Natural killer cell (primary cell): ENCODE data around the gene PCDH9. TPM values are rescaled to one million over a fixed set of nuclear protein-coding genes. Genes with fewer than 3 reads are reported as not detected.

Source experiments
- ATAC-seq, 3 donors: fragments of 150-1000 bp in 2 of 3; fragments of 200-7000 bp in 1 of 3; cut with Tn5 transposase; 1 replicate in 1 of 3; 2 replicates in 2 of 3; pipeline ENCODE4 v1.10.0; 2021; ENCODE audit warnings: mild to moderate bottlenecking in 2 of 3, moderate library complexity in 2 of 3
- DNase-seq, 2 donors: peaks; one replicate each; pipeline versions ENCODE4 v3.0.0 to v3.0.0-alpha.2; 2013 to 2021; ENCODE audit warnings: mixed read lengths in 1 of 2
- H3K27ac ChIP-seq: one replicate; pipeline ENCODE4 v1.5.1; 2013; ENCODE audit warnings: mild to moderate bottlenecking, low read length
- H3K27me3 ChIP-seq: one replicate; pipeline ENCODE4 v1.6.1; 2013; ENCODE audit warnings: low read length; ENCODE audit not compliant: control insufficient read depth, insufficient read depth
- H3K36me3 ChIP-seq: one replicate; pipeline ENCODE4 v1.6.1; 2013; ENCODE audit warnings: low read length; ENCODE audit not compliant: control insufficient read depth, insufficient read depth
- H3K4me1 ChIP-seq: one replicate; pipeline ENCODE4 v1.6.1; 2013; ENCODE audit warnings: low read length; ENCODE audit not compliant: control insufficient read depth, insufficient read depth
- H3K4me3 ChIP-seq: one replicate; pipeline ENCODE4 v1.5.1; 2013; ENCODE audit warnings: low read length
- H3K9me3 ChIP-seq: one replicate; pipeline ENCODE4 v1.6.1; 2013; ENCODE audit warnings: low read length; ENCODE audit not compliant: control insufficient read depth, insufficient read depth
- H3K27ac Mint-ChIP-seq, 2 donors: one replicate each; pipeline ENCODE4 v1.8.0; 2022; ENCODE audit warnings: mild to moderate bottlenecking in 2 of 2, mixed read lengths in 2 of 2, moderate library complexity in 1 of 2
- H3K27me3 Mint-ChIP-seq, 2 donors: one replicate each; pipeline ENCODE4 v1.8.0; 2022; ENCODE audit warnings: low read depth in 2 of 2, mixed read lengths in 2 of 2
- H3K36me3 Mint-ChIP-seq: one replicate; pipeline ENCODE4 v1.8.0; 2022; ENCODE audit warnings: mixed read lengths
- H3K4me1 Mint-ChIP-seq, 2 donors: one replicate each; pipeline ENCODE4 v1.8.0; 2022; ENCODE audit warnings: mixed read lengths in 2 of 2
- H3K4me3 Mint-ChIP-seq: one replicate; pipeline ENCODE4 v1.8.0; 2022; ENCODE audit warnings: mild to moderate bottlenecking, moderate library complexity, mixed read lengths
- H3K9me3 Mint-ChIP-seq, 2 donors: one replicate each; pipeline ENCODE4 v1.8.0; 2022; ENCODE audit warnings: mixed read lengths in 2 of 2
- CTCF ChIP-seq: fragments of 200-600 bp; IDR thresholded peaks from one replicate; pipeline ENCODE4 v1.8.0; 2022; ENCODE audit warnings: antibody characterized with exemption
- WGBS: methylation state at CpG from one replicate; pipeline ENCODE4 v1.1.7; 2013; ENCODE audit warnings: missing lambda C conversion rate; ENCODE audit not compliant: insufficient coverage; 5-methylcytosine and 5-hydroxymethylcytosine counted together
- intact Hi-C: fragments of 100-400 bp; cut with micrococcal nuclease; formaldehyde crosslinking; loops from one replicate; pipeline ENCODE4 v1.14.2; 2022
- total RNA-seq, 4 donors: library from RNA; stranded (reverse); fragments of 120-200 nt in 1 of 4; gene quantifications; one replicate each; pipeline versions ENCODE4 v1.2.3 to v1.2.4, GENCODE V29; 2013 to 2022

PCDH9 gene
- total RNA-seq, 3 donors from 2014 or later (not counting 1 experiment from before 2014, with no cell fraction given) = 0.43 to 1.5 (median 0.68) TPM

GRCh38 chr13:66811455-66811854 is 418.7 kb downstream of the PCDH9 start:
- H3K36me3 ChIP-seq = no peaks in the 10 kb centered on the region
- ATAC-seq (no peak), DNase-seq (no peak)
- Mint-ChIP-seq H3K27me3 (no peaks in the 10 kb centered on the region), H3K36me3 (no peaks in the 10 kb centered on the region), H3K9me3 (peaks cover 10 to 14% of the 10 kb centered on the region in 2 donors), H3K27ac (no peak overlapping the region), H3K4me3 (no peak overlapping the region), H3K4me1 (no peaks in the 10 kb centered on the region)
- no peaks in the 10 kb centered on the region for H3K4me1 ChIP-seq
- intact Hi-C loops = no loop called here
- H3K27me3 ChIP-seq = no peaks in the 10 kb centered on the region
- H3K9me3 ChIP-seq = no peaks in the 10 kb centered on the region
- TF ChIP-seq CTCF = no peak
- no peak overlapping the region for H3K4me3 ChIP-seq
- H3K27ac ChIP-seq = no peak overlapping the region

- no peak for ATAC-seq
- Mint-ChIP-seq H3K9me3 (peaks cover 10 to 12% of the 10 kb centered on the region in 2 donors), H3K4me3 (no peak overlapping the region), H3K27ac (no peak overlapping the region), H3K27me3 (no peaks in the 10 kb centered on the region), H3K36me3 (no peaks in the 10 kb centered on the region), H3K4me1 (no peaks in the 10 kb centered on the region)
- Histone ChIP-seq H3K4me1 (no peaks in the 10 kb centered on the region), H3K4me3 (no peak overlapping the region), H3K36me3 (no peaks in the 10 kb centered on the region), H3K27ac (no peak overlapping the region), H3K9me3 (no peaks in the 10 kb centered on the region), H3K27me3 (no peaks in the 10 kb centered on the region)
- TF ChIP-seq CTCF = no peak
- intact Hi-C loops = no loop called here
- 100% methylated on average over 1 of the region's 1 CpG for WGBS
- DNase-seq = no peak
Measured at GRCh38 chr13:66809485-66809884, 420.7 kb downstream of the PCDH9 start.

- TF ChIP-seq CTCF = no peak
- Histone ChIP-seq H3K27ac (no peak overlapping the region), H3K9me3 (no peaks in the 10 kb centered on the region), H3K4me1 (no peaks in the 10 kb centered on the region), H3K4me3 (no peak overlapping the region), H3K27me3 (no peaks in the 10 kb centered on the region), H3K36me3 (no peaks in the 10 kb centered on the region)
- no peak overlapping the region for H3K27ac Mint-ChIP-seq
- no CpG with 5 or more reads among the region's 1 CpG for WGBS
- H3K9me3 Mint-ChIP-seq = peaks cover 8 to 10% of the 10 kb centered on the region in 2 donors
- no peak for DNase-seq
- intact Hi-C loops = no loop called here
- H3K4me1 Mint-ChIP-seq = no peaks in the 10 kb centered on the region
- no peaks in the 10 kb centered on the region for H3K36me3 Mint-ChIP-seq
- ATAC-seq = no peak
- H3K27me3 Mint-ChIP-seq = no peaks in the 10 kb centered on the region
- H3K4me3 Mint-ChIP-seq = no peak overlapping the region
Measured at GRCh38 chr13:66807251-66807650, 422.9 kb downstream of the PCDH9 start.

- ATAC-seq (no peak), DNase-seq (no peak)
- Mint-ChIP-seq H3K36me3 (no peaks in the 10 kb centered on the region), H3K27me3 (no peaks in the 10 kb centered on the region), H3K9me3 (peaks cover 4 to 7% of the 10 kb centered on the region in 2 donors), H3K4me1 (no peaks in the 10 kb centered on the region), H3K4me3 (no peak overlapping the region), H3K27ac (no peak overlapping the region)
- no peak for TF ChIP-seq CTCF
- Histone ChIP-seq H3K27ac (no peak overlapping the region), H3K27me3 (no peaks in the 10 kb centered on the region), H3K4me1 (no peaks in the 10 kb centered on the region), H3K36me3 (no peaks in the 10 kb centered on the region), H3K9me3 (no peaks in the 10 kb centered on the region), H3K4me3 (no peak overlapping the region)
- WGBS = no CpG with 5 or more reads among the region's 1 CpG
- intact Hi-C loops = no loop called here
Measured at GRCh38 chr13:66805657-66806056, 424.5 kb downstream of the PCDH9 start.
